GM19438 (cell line): ENCODE data around the gene BCAS3.
"Not testable (repeated sequence)": the region's sequence is repeated elsewhere in the genome, so short reads cannot be mapped to it uniquely, and the experiment has no call there.

ENCODE experiments used
- ATAC-seq: cut with Tn5 transposase; IDR thresholded peaks from one replicate; pipeline ENCODE4 v1.9.1; 2021; ENCODE audit warnings: low read depth; ENCODE audit not compliant: unreplicated experiment

BCAS3 gene

DNA sequence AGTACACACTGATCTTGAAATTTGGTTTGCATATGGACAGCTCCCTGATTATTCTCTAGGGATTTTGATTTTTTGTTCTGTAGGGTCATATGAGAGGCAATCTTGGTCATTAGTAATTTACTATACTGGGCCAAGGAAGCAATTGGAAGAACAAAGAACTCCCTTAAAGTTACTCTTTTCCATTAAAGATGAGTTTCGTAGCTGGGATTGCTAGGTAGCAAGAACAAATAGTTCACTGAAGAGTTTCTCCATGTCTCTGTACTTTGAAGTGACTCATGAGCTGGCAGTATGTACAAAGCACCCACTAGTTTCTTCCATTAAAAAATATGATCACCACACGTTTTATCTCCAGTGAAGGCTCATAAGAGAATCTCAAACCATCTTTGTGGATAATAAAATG, 6.2 kb upstream of the BCAS3 start:
- ATAC-seq = no peak

- not testable (repeated sequence) for ATAC-seq
These were observed 3.0 kb upstream of the BCAS3 start for GRCh38 chr17:60674637-60675036.

DNA sequence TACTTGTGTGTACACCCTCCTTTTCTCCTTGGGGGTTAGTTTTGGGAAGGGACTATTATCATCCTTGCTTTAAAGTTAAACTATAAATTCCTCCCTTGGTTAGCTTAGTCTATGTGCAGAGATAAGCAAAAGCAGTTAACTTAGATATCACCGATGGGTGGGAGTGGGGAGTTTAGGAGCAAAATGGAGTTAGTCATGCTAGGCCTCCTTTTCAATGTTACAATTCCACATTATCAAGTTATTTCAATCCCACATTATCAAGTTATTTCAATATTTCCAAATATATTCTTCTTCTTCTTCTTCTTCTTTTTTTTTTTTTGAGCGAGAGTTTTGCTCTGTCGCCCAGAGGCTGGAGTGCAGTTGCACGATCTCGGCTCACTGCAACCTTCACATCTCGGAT, 1.7 kb upstream of the BCAS3 start:
- no peak for ATAC-seq

- ATAC-seq = no peak
These were observed 818 bp upstream of the BCAS3 start for GRCh38 chr17:60676758-60677307.

DNA sequence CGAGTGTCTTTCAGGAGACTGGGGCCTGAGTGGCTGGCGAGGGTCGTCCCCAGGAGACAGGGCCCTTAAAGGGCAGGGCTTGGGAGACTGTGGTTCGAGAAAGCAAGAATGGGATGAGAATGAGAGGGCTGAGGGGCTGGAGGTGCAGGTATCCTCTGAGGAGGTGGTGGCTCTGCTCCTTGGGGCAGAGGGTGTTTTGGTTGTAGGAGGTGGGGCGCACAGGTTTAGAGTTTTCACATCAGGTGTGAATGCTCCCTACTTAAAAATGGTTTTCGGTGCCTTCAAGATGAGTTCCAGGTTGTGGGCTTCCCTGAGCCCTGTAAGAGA, 430 bp downstream of the BCAS3 start:
- ATAC-seq = no peak

DNA sequence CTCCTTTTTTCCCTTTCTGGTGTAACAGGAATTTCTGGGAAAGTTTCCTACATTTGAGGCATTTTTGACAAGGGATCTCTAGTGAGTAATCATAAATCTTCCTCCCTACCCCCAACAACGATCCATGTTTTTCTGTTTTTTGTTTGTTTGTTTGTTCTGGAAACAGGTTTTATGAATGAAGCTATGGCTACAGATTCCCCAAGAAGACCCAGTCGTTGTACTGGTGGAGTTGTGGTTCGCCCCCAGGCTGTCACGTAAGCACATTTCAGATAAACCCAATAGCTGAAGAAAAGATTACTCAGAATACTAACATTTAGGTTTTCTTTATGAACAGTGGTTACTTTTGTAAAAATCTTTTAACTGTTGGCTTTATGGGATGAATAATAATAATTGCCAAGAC, 1.6 kb downstream of the BCAS3 start:
- ATAC-seq = no peak

DNA sequence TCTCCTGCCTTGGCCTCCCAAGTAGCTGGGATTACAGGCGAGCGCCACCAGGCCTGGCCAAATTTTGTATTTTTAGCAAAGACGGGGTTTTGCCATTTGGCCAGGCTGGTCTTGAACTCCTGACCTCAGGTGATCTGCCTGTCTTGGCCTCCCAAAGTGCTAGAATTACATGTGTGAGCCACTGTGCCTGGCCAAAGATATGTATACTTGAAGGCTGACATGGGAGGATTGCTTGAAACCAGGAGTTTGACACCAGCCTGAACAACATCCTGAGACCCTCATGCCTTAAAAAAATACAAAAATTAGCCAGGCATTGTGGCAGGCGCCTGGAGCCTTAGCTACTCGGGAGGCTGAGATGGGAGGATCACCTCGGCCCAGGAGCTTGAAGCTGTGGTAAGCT, 3.1 kb downstream of the BCAS3 start:
- ATAC-seq = no peak

- ATAC-seq = no peak
These were observed 7.8 kb downstream of the BCAS3 start for GRCh38 chr17:60685437-60685836.

- no peak for ATAC-seq
These were observed 18.3 kb downstream of the BCAS3 start for GRCh38 chr17:60695960-60696359.

GRCh38 chr17:60699090-60699489, 21.4 kb downstream of the BCAS3 start:
- no peak for ATAC-seq

DNA sequence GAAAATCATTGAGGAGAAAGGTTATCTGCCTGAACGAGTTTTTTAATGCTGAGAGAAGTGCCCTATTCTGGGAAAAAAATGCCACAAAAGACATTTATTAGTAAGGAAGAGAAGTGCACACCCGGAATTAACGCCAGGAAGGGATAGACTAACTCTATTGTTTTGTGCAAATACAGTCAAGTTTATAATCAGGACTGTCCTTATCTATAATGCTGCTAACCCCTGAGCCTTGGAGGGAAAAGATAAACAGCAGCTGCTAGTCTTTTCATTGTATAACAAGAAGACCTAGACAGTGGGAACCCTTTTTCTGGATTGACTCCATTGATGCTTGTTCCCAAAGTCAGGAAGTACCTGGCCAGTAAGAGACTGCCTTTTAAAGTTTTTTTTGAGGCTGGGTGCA, 26.5 kb downstream of the BCAS3 start:
- ATAC-seq = no peak

GRCh38 chr17:60712675-60713074, 35.0 kb downstream of the BCAS3 start:
- no peak for ATAC-seq

DNA sequence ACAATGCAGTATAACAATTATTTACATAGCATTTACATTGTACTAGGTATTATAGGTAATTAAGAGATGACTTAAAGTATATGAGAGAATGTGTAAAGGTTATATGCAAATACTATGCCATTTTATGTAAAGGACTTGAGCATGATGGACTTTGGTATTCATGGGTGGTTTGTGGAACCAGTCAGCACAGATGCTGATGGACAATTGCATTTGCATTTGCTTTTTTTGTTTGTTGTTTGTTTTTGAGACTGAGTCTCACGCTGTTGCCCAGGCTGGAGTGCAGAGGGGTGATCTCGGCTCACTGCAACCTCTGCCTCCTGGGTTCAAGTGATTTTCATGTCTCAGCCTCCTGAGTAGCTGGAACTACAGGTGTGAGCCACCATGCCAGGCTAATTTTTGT, 36.0 kb downstream of the BCAS3 start:
- ATAC-seq = no peak

DNA sequence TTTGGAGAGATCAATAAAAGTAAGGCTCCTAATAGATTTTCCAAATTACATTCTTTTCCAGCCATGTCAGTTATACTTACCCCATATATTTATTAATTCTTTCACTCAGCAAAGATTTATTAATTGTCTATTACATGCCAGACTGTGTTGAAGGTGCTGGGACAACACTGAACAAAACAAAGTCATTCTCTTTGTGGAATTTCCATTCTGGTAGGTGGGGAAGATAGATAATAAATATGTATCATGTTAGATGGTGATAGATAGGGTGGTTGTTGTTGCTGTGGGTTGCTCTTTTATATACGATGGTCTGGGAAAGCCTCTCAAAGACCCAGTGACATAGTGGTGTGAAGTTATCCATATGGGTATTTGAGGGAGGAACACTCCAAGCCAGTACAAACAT, 39.1 kb downstream of the BCAS3 start:
- no peak for ATAC-seq

DNA sequence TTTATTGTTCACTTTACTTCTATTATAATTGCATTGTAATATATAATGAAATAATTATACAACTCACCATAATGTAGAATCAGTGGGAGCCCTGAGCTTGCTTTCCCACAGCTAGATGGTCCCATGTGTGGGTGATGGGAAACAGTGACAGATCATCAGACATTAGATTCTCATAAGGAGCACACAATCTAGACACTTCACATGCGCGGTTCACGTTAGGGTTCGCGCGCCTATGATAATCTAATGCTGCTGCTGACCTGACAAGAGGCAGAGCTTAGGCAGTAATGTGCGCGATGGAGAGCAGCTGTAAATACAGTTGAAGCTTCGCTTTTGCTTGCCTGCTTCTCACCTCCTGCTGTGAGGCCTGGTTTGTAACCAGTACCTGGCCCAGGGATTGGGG, 40.2 kb downstream of the BCAS3 start:
- ATAC-seq = no peak

- no peak for ATAC-seq
These were observed 43.3 kb downstream of the BCAS3 start for GRCh38 chr17:60720763-60721531.

DNA sequence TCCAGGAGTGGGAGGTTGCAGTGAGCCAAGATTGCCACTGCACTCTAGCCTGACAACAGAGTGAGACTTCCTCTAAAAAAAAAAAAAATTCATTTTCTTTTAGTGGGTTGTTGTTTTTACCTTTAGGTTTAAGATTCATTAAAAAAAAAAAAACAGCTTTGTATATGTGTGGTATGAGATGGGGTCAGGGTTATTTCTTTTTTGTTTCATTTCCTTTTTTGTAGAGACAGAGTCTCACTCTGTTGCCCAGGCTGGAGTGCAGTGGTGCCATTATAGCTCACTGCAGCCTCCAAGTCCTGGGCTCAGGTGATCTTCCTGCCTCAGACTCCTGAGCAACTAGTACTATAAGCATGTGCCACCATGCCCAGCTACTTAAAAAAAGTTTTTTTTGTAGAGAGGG, 47.0 kb downstream of the BCAS3 start:
- ATAC-seq = no peak

DNA sequence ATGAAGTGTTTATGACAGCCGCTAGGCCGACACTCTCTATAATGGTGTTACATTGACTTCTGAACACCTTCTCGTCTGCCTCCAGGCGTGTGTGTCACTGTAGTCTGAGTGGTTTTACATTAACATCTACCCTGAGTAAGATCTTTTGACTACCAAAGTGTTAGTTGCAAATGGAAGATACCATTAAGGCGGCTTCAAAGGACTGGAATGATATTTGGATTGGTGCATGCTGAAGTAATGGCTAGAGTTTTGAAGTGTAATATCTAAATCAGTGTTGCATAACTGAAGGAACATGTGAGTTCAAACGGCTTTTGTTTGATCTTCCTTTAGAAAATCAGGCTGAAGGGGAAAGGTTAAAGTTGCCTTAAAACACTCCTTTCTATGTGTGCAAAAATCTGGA, 52.2 kb downstream of the BCAS3 start:
- no peak for ATAC-seq

GRCh38 chr17:60730273-60730672, 52.6 kb downstream of the BCAS3 start:
- ATAC-seq = no peak

- no peak for ATAC-seq
These were observed 60.6 kb downstream of the BCAS3 start for GRCh38 chr17:60738287-60738686.

DNA sequence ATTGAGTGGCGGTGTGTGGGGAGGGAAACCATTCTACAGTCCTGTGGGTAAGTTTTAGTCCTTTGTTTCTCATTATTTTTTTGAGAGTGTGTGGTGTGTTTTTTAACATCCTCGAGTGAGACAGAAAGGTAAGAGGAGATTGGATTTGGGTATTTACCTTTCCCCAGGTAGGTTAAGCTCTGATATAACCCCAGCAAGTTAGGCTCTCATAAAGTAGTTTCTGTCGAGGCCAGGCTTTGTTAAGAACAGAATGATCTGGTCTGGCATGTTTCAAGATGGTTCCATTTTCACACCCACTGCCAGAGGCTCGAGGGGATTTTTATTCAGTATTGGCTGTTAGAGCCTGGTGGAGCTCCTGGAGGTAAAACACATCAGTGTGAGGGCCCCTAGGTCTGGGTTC, 62.9 kb downstream of the BCAS3 start:
- ATAC-seq = no peak

DNA sequence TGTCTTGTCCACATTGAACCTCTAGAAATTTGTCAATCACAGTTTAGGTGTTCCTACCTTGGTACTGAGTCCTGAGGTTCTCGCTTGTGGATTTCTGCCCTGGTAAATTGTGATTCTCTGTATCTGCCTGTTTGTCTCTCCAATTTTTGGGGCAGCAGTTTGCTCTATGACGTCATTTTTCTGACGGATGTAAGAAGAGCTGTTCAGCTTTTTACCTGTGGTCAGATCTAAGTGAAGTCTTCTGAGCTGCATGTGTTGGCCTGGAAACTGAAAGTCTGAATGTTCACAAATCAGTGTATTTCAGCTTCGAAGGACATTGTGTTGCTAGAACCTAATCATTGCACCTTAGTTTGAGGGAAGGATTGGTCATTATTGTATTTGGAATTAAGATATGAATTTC, 63.4 kb downstream of the BCAS3 start:
- ATAC-seq = no peak

GRCh38 chr17:60743282-60743681, 65.6 kb downstream of the BCAS3 start:
- no peak for ATAC-seq
